ENCODE data around the gene HOXB4. TPM values are rescaled to one million over a fixed set of nuclear protein-coding genes. Genes with fewer than 3 reads are reported as not detected.
A peak's percentile ranks its signal among the peaks of the same experiment; 100 is the strongest.

The HOXB4 gene
- total RNA-seq, 4 donors from 2014 or later: 0.18 to 1.8 (median 0.51) TPM

- ATAC-seq (no peak), DNase-seq (no peak)
- Histone ChIP-seq H3K9me3 (no peaks in the 10 kb centered on the region), H3K27ac (no peak overlapping the region), H3K4me3 (no peak overlapping the region), H3K36me3 (no peaks in the 10 kb centered on the region), H3K27me3 (peaks cover 94 to 98% (median 98%) of the 10 kb centered on the region in 3 donors), H3K4me1 (peaks cover 4 to 27% of the 10 kb centered on the region in 2 donors)
- intact Hi-C loops (cut with DNase I; ENCODE audit: low total_unique reads): no loop called here
- in situ Hi-C loops (cut with MboI; ENCODE audit: low sequenced_read_pairs in 4 of 4): no loop called here
- TF ChIP-seq POLR2A (IDR thresholded peaks at IDR 0.05): no peak
- no peak for TF ChIP-seq CTCF (IDR thresholded peaks at IDR 0.05 in 4 of 5, conservative IDR thresholded peaks at IDR 0.05 in 1 of 5)
Observed at GRCh38 chr17:48609033-48609432, 30.9 kb upstream of the HOXB4 start.

DNA sequence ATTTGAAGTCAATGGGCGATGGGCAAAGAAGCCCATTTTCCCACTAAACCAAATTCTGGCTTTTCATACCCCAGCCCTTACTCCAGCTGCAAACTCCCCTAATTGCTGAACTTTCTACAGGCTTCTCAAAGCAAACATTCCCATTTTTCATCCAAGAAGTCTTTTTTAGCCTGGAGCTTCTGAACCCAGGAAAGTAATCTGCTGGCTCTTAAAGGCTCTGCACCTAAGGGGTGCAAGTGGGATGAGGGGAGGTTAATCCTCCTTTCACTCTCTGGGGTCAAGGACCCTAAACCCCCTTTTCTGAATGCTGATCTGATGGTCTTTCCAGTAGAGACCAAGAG is 30.3 kb upstream of the HOXB4 start:
- H3K4me3 ChIP-seq: no peak overlapping the region
- H3K36me3 ChIP-seq: no peaks in the 10 kb centered on the region
- in situ Hi-C loops (cut with MboI; ENCODE audit: low sequenced_read_pairs in 4 of 4) (no loop called here), intact Hi-C loops (cut with DNase I; ENCODE audit: low total_unique reads) (no loop called here)
- H3K9me3 ChIP-seq: no peaks in the 10 kb centered on the region
- no peak overlapping the region for H3K27ac ChIP-seq
- peaks cover 94 to 98% (median 98%) of the 10 kb centered on the region in 3 donors for H3K27me3 ChIP-seq
- peaks cover 4 to 27% of the 10 kb centered on the region in 2 donors for H3K4me1 ChIP-seq
- DNase-seq (no peak), ATAC-seq (no peak)
- TF ChIP-seq CTCF (IDR thresholded peaks at IDR 0.05 in 4 of 5, conservative IDR thresholded peaks at IDR 0.05 in 1 of 5) (no peak), POLR2A (IDR thresholded peaks at IDR 0.05) (no peak)

DNA sequence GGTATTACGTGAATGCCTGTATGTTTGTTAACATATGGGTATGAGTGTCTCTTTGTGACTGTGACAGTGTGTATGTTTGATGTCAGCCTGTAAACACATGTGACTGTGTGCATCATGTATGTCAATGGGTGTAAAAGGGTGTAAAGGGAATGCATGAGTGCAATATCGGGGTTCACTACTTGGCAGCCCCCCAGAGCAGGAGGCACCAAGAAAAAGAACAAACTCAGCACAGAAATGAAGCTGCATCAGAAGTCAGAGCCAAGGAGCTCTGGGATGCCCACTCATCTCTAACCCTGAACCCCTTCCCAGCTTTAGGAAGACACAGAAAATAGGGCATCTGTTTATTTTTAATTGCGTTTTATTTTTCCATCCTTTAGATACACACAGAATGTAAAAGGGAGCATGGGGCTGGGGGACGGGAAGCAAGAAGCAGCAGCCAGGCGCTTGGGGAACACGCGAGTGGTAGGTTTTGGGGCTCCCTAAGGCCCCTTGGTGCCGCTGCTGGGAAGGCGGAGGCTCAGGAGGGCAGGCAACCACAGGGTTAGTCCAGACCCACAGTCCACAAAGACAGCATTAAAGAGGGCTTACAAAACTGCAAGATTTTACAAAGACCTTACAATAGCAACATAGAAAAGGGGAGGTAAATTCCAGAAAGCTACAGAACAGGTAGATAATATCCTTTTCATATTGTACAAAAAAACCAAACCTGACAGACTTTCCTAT is 28.9 kb upstream of the HOXB4 start:
- H3K4me1 ChIP-seq: peaks cover 3 to 20% of the 10 kb centered on the region in 2 donors
- TF ChIP-seq CTCF (IDR thresholded peaks at IDR 0.05 in 4 of 5, conservative IDR thresholded peaks at IDR 0.05 in 1 of 5) (no peak), POLR2A (IDR thresholded peaks at IDR 0.05) (no peak)
- no peak overlapping the region for H3K4me3 ChIP-seq
- ATAC-seq: no peak
- no peak for DNase-seq
- in situ Hi-C loops (cut with MboI; ENCODE audit: low sequenced_read_pairs in 4 of 4) (no loop called here), intact Hi-C loops (cut with DNase I; ENCODE audit: low total_unique reads) (no loop called here)
- no peaks in the 10 kb centered on the region for H3K9me3 ChIP-seq
- H3K27me3 ChIP-seq: peaks cover 94 to 100% (median 99%) of the 10 kb centered on the region in 3 donors
- no peak overlapping the region for H3K27ac ChIP-seq
- no peaks in the 10 kb centered on the region for H3K36me3 ChIP-seq

- DNase-seq (no peak), ATAC-seq (no peak)
- H3K27ac ChIP-seq: no peak overlapping the region
- intact Hi-C loops (cut with DNase I; ENCODE audit: low total_unique reads): no loop called here
- no peaks in the 10 kb centered on the region for H3K9me3 ChIP-seq
- peaks cover 0 to 14% of the 10 kb centered on the region in 2 donors for H3K4me1 ChIP-seq
- H3K36me3 ChIP-seq: no peaks in the 10 kb centered on the region
- H3K27me3 ChIP-seq: peaks cover 98 to 100% (median 99%) of the 10 kb centered on the region in 3 donors
- in situ Hi-C loops (cut with MboI; ENCODE audit: low sequenced_read_pairs in 4 of 4): no loop called here
- TF ChIP-seq CTCF (IDR thresholded peaks at IDR 0.05 in 4 of 5, conservative IDR thresholded peaks at IDR 0.05 in 1 of 5): no peak
- no peak for TF ChIP-seq POLR2A (IDR thresholded peaks at IDR 0.05)
- H3K4me3 ChIP-seq: peak overlapping the region in 1 of 4 donors; percentile 46
Observed at GRCh38 chr17:48605991-48606891, 28.1 kb upstream of the HOXB4 start.

Measured in gastrocnemius medialis (tissue), 4 donors.